Left lung (tissue), 10 donors: ENCODE data around the gene RPLP1. TPM values are rescaled to one million over a fixed set of nuclear protein-coding genes. Genes with fewer than 3 reads are reported as not detected.

Experiments used
- ATAC-seq: fragments of 200-7000 bp; cut with Tn5 transposase; one replicate; pipeline ENCODE4 v1.9.1; 2020; ENCODE audit warnings: moderate library complexity
- DNase-seq, 4 donors: peaks; one replicate each; pipeline ENCODE4 v3.0.0-alpha.2; 2013 to 2020
- H3K27ac ChIP-seq, 2 donors: fragments of 200-600 bp; sonication (generic) in 1 of 2; one replicate each; pipeline versions ENCODE4 v1.5.0 to v1.8.0; 2020 to 2021
- H3K27me3 ChIP-seq, 2 donors: fragments of 200-600 bp; sonication (generic) in 1 of 2; one replicate each; pipeline versions ENCODE4 v1.5.0 to v1.8.0; 2020 to 2021
- H3K36me3 ChIP-seq, 2 donors: fragments of 200-600 bp; sonication (generic) in 1 of 2; one replicate each; pipeline versions ENCODE4 v1.5.0 to v1.8.0; 2020 to 2021
- H3K4me1 ChIP-seq, 2 donors: fragments of 200-600 bp; one replicate each; pipeline ENCODE4 v1.8.0; 2021
- H3K4me3 ChIP-seq, 2 donors: fragments of 200-600 bp; sonication (generic) in 1 of 2; one replicate each; pipeline versions ENCODE4 v1.5.0 to v1.8.0; 2020 to 2021; ENCODE audit warnings: mild to moderate bottlenecking in 1 of 2
- H3K9me3 ChIP-seq, 2 donors: fragments of 200-600 bp; sonication (generic) in 1 of 2; one replicate each; pipeline versions ENCODE4 v1.5.0 to v1.8.0; 2020 to 2021
- CTCF ChIP-seq, 2 donors: fragments of 200-600 bp; sonication (generic) in 1 of 2; IDR thresholded peaks; one replicate each; pipeline versions ENCODE4 v1.5.0 to v1.8.0; 2021; ENCODE audit warnings: antibody characterized with exemption in 2 of 2
- intact Hi-C, 2 donors: fragments of 100-400 bp; cut with DNase I; formaldehyde crosslinking; loops; one replicate each; pipeline versions ENCODE4 v1.11.2 to v1.14.2; 2022
- polyA plus RNA-seq, 6 donors: library from polyadenylated mRNA; unstranded; fragments of 120-200 nt; gene quantifications; one replicate each; pipeline ENCODE4 v1.2.1, GENCODE V29; 2013; ENCODE audit not compliant: insufficient read length in 6 of 6
- total RNA-seq, 2 donors: library from RNA; stranded (reverse); fragmentation: NEBNext Ultra II Directional; extraction: Animal tissue kit (Norgen Biotek cat#: 25700); gene quantifications; one replicate each; pipeline ENCODE4 v1.2.1, GENCODE V29; 2021
- donor health status: DM: no; HTN: yes; CAD: no.
- donor health status: DM: no; HTN: no; CAD: no.

Gene RPLP1
- total and polyA plus RNA-seq, 8 donors = 1,369 to 2,220 (median 1,740) TPM

- ATAC-seq (no peak), DNase-seq (no peak)
- Histone ChIP-seq H3K27me3 (no peaks in the 10 kb centered on the region), H3K4me1 (no peaks in the 10 kb centered on the region), H3K4me3 (no peak overlapping the region), H3K27ac (no peak overlapping the region), H3K36me3 (no peaks in the 10 kb centered on the region), H3K9me3 (no peaks in the 10 kb centered on the region)
- no peak for TF ChIP-seq CTCF (IDR thresholded peaks at IDR 0.05)
- intact Hi-C loops = no loop called here
Measured at GRCh38 chr15:69476704-69477473, 24.3 kb downstream of the RPLP1 start.

- TF ChIP-seq CTCF (IDR thresholded peaks at IDR 0.05) = peak; percentile 69 to 88
- ATAC-seq (peak; percentile 51), DNase-seq (peak in 2 of 4 donors; percentile 76 to 86)
- H3K4me1 ChIP-seq = no peaks in the 10 kb centered on the region
- no peaks in the 10 kb centered on the region for H3K9me3 ChIP-seq
- H3K4me3 ChIP-seq = no peak overlapping the region
- H3K27ac ChIP-seq = no peak overlapping the region
- intact Hi-C loops = no loop called here
- H3K27me3 ChIP-seq = no peaks in the 10 kb centered on the region
- H3K36me3 ChIP-seq = no peaks in the 10 kb centered on the region
Measured at GRCh38 chr15:69478259-69478781, 25.7 kb downstream of the RPLP1 start.

- Histone ChIP-seq H3K9me3 (no peaks in the 10 kb centered on the region), H3K27me3 (no peaks in the 10 kb centered on the region), H3K27ac (no peak overlapping the region), H3K36me3 (no peaks in the 10 kb centered on the region), H3K4me1 (no peaks in the 10 kb centered on the region), H3K4me3 (no peak overlapping the region)
- ATAC-seq (no peak), DNase-seq (no peak)
- intact Hi-C loops = no loop called here
- TF ChIP-seq CTCF (IDR thresholded peaks at IDR 0.05) = no peak
Measured at GRCh38 chr15:69479081-69479480, 26.5 kb downstream of the RPLP1 start.

- no peak for TF ChIP-seq CTCF (IDR thresholded peaks at IDR 0.05)
- H3K9me3 ChIP-seq = no peaks in the 10 kb centered on the region
- ATAC-seq (no peak), DNase-seq (no peak)
- H3K36me3 ChIP-seq = no peaks in the 10 kb centered on the region
- H3K27me3 ChIP-seq = no peaks in the 10 kb centered on the region
- no peak overlapping the region for H3K27ac ChIP-seq
- intact Hi-C loops = no loop called here
- no peak overlapping the region for H3K4me3 ChIP-seq
- no peaks in the 10 kb centered on the region for H3K4me1 ChIP-seq
Measured at GRCh38 chr15:69479971-69480370, 27.4 kb downstream of the RPLP1 start.

GRCh38 chr15:69480932-69481331 is 28.3 kb downstream of the RPLP1 start:
- TF ChIP-seq CTCF (IDR thresholded peaks at IDR 0.05) = no peak
- Histone ChIP-seq H3K4me1 (no peaks in the 10 kb centered on the region), H3K27ac (no peak overlapping the region), H3K27me3 (no peaks in the 10 kb centered on the region), H3K36me3 (no peaks in the 10 kb centered on the region), H3K4me3 (no peak overlapping the region), H3K9me3 (no peaks in the 10 kb centered on the region)
- intact Hi-C loops = no loop called here
- no peak for DNase-seq
- no peak for ATAC-seq
